ENCODE measurements around the gene TDRD7.
A peak's percentile ranks its signal among the peaks of the same experiment; 100 is the strongest.
"Not testable (repeated sequence)": the region's sequence is repeated elsewhere in the genome, so short reads cannot be mapped to it uniquely, and the experiment has no call there.

TDRD7 gene

GRCh38 chr9:97475059-97475458 lies 63.2 kb downstream of the TDRD7 start:
- DNase-seq (ENCODE audit: low read depth) = no peak

DNA sequence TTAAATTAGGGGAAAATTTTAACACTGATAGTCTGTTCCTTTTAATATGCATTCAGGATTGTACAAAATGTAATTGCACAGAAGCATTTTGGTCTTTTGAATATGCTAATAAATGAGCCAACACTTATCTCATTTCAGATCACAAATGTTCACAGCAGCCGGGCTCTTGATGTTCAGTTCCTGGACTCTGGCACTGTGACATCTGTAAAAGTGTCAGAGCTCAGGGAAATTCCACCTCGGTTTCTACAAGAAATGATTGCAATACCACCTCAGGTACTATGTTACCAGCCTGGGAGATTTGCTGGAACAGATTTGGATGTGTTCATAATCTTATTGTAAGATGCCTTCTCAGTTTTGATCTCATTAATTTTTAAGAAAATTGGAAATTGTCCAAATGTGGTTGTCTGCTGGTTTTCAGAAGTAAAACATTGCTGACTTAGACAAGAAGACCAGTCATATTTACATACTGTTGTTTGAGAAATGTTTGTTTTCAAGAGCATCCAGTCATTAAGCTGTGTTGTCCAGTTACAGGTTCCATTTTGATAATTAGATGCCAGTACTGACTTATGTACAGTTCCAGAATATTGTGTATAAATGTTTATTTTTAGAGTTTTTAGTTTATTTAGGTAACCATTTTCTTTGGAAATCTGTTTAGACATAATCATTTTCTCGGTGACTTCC lies 66.5 kb downstream of the TDRD7 start:
- no peak for DNase-seq (ENCODE audit: low read depth)

- no peak for DNase-seq (ENCODE audit: low read depth)
These were observed 67.7 kb downstream of the TDRD7 start for GRCh38 chr9:97479496-97480159.

GRCh38 chr9:97480174-97480573 lies 68.3 kb downstream of the TDRD7 start:
- DNase-seq (ENCODE audit: low read depth) = no peak

DNA sequence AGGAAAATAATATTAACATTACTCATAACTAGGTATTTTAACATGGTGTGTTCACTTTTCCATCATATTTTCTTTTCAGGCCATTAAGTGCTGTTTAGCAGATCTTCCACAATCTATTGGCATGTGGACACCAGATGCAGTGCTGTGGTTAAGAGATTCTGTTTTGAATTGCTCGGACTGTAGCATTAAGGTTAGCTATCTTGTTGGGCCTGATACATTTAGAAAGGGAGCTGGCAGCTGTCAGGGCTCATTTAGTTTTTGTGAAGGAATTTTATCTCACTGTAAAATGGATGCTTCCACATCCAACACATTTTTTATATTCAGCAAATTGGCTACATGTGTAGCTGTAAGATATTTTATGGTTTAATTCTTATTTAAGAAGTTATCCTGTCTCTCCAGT lies 68.9 kb downstream of the TDRD7 start:
- no peak for DNase-seq (ENCODE audit: low read depth)

- DNase-seq (ENCODE audit: low read depth) = no peak
These were observed 72.2 kb downstream of the TDRD7 start for GRCh38 chr9:97484134-97484533.

GRCh38 chr9:97487107-97487506 lies 75.2 kb downstream of the TDRD7 start:
- no peak for DNase-seq (ENCODE audit: low read depth)

DNA sequence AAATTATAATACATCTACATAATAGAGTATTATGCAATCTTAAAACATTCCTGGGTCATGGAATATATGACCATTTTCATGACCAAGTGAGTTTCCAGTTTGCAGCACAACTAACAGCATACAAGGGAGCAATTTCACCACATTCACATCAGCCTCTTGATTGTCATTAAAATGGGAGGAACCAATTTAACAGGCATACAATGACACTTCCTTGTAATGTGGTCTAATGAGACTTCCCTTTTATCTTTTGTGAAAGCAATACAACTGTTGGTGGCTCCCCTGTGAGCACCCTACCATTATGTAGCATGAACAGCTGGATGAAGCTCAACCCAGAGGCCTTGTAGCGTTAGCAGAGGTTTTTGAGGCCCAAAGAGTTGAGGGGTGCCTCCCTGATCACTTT lies 76.0 kb downstream of the TDRD7 start:
- DNase-seq (ENCODE audit: low read depth) = no peak

- DNase-seq (ENCODE audit: low read depth) = no peak
These were observed 79.5 kb downstream of the TDRD7 start for GRCh38 chr9:97491216-97491999.

DNA sequence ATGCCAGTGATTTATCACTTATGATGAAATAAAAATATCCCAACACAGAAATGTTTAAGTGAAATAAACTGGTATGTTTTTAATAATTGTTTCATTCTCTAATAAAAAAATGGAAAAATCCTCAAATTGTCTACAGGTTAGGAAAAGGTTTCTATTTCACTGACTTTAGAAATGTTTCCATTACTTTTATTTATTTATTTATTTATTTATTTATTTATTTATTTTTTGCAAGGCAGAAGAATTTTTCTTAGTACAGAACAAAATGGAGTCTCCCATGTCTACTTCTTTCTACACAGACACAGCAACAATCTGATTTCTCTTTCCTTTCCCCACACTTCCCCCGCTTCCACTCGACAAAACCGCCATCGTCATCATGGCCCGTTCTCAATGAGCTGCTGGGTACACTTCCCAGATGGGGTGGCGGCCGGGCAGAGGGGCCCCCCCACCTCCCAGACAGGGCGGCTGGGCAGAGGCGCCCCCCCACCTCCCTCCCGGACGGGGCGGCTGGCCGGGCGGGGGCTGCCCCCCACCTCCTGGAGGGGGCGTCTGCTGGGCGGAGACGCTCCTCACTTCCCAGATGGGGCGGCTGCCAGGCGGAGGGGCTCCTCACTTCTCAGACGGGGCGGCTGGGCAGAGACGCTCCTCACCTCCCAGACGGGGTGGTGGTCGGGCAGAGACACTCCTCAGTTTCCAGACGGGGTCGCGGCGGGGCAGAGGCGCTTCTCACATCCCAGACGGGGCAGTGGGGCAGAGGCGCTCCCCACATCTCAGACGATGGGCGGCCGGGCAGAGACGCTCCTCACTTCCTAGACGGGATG lies 85.9 kb downstream of the TDRD7 start:
- DNase-seq (ENCODE audit: low read depth) = not testable (repeated sequence)

- not testable (repeated sequence) for DNase-seq (ENCODE audit: low read depth)
These were observed 87.0 kb downstream of the TDRD7 start for GRCh38 chr9:97498846-97499245.

- DNase-seq (ENCODE audit: low read depth) = no peak
These were observed 88.4 kb downstream of the TDRD7 start for GRCh38 chr9:97500263-97500662.

GRCh38 chr9:97500765-97501176 lies 88.9 kb downstream of the TDRD7 start:
- DNase-seq (ENCODE audit: low read depth) = no peak

DNA sequence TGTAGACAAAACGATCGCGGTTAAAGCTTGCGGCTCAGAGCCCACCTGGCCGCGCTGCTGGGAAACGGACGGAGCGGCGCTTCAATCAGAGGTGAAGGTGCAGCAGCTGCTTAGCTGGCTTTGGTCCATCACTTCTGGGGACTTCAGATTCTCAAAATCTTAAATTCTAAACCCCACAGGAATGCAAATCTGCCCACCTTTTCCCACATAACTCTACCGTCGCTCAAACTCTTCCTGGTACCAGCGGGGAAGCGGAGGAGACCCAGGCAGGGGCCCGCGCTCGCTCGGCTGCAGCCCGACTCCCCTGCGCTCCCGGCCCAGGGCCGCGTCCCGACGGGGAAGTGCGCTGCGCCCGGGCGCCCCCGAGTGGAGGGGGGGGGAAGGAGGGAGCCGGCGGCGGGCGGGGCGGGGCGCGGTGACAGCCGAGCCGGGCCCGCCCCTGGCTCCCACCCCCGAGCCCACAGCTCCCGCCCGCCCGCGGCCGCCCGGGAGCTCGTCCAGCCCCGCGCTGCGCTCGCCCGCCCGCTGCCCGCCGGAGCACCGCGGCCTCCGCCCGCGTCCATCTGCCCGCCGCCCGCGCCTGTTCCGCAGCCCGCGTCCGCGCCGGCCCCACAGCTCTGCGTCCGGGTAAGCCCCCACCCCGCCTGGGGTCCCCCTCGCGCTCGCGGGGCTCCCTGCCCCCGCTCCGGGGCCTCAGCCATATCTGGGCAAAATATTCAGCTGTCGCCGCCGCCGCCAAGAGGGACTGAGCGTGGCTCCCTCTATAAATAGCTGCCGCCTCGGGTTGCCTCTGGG lies 89.5 kb downstream of the TDRD7 start, which contains the start of gene TMOD1:
Gene TMOD1, plus strand, starts transcription at position 490 of the 795 bp plus-strand sequence. CDS start 22,523 bp downstream, outside the sequence.
- DNase-seq (ENCODE audit: low read depth) = peak; percentile 15

DNA sequence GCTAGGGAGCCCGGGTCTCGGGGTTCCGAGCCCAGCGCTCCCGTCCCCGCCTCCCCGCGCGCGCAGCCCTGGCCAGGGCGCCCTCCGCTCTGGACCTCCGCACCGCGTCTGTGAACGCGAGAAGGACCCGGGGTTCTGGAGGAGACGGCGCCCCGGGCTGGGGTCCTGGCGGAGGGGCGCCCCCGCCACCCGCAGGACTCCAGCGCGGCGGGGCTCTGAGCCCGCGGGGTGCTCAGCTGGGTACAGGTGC lies 90.0 kb downstream of the TDRD7 start:
- no peak for DNase-seq (ENCODE audit: low read depth)

DNA sequence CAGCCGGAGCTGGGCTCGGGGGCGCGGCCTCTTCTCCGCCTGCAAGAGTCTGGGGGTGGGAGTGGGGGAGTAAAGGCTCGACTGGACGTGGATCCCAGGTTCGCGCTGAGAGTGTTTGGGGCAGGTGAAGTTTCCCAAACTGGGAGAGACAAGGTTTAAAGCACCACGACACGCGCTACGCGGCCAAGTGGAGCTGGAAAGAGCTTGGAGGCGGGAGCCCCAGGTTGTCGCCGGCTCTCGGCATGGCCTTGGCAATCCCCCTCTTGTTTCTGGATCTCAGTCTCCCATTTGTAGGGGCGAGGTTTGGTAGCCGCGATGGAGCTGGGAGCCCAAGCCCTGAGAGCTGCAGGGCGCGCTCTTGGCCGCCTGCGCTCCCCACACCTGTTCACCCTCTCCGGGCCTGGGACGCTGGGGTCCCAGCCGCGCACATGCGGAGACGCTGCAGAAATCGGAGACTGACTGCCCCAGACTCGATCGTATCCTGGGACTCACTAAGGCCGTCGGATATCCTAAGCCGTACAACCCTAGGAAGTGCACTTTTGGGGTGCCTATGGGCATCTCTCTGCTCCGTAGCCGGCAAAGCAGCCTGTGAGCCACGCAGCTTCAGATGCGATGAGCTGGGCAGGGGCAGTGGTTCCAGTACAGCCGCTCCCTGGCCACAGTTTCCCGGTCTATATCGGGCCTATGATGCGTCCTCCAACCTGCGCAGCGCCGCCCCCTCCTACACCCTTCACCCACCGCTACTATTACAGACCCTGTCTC lies 90.5 kb downstream of the TDRD7 start:
- no peak for DNase-seq (ENCODE audit: low read depth)

GRCh38 chr9:97502984-97503861 lies 91.3 kb downstream of the TDRD7 start:
- no peak for DNase-seq (ENCODE audit: low read depth)

GRCh38 chr9:97503862-97504210 lies 91.9 kb downstream of the TDRD7 start:
- no peak for DNase-seq (ENCODE audit: low read depth)

- no peak for DNase-seq (ENCODE audit: low read depth)
These were observed 92.7 kb downstream of the TDRD7 start for GRCh38 chr9:97504381-97505216.

All from stimulated activated CD4-positive, alpha-beta T cell treated with anti-CD3 and anti-CD28 coated beads, Interleukin-2, amount 100 ng/mL, for 4 hours (primary cell).